Transverse colon (tissue), 4 donors: ENCODE measurements around the gene MOCS1. TPM values are rescaled to one million over a fixed set of nuclear protein-coding genes. Genes with fewer than 3 reads are reported as not detected.
A peak's percentile ranks its signal among the peaks of the same experiment; 100 is the strongest.
"Not testable (repeated sequence)": the region's sequence is repeated elsewhere in the genome, so short reads cannot be mapped to it uniquely, and the experiment has no call there.

ENCODE experiments used
- DNase-seq: peaks from one replicate; pipeline ENCODE4 v3.0.0-alpha.2; 2019
- H3K27ac ChIP-seq, 4 donors: fragments of 200-600 bp; sonication (generic); 2 replicates each; pipeline ENCODE4 v1.5.1; 2016 to 2018; ENCODE audit warnings: inconsistent platforms in 4 of 4
- H3K27me3 ChIP-seq: fragments of 200-600 bp; sonication (generic); 2 replicates; pipeline ENCODE4 v1.5.1; 2017; ENCODE audit warnings: inconsistent platforms
- H3K36me3 ChIP-seq, 4 donors: fragments of 200-600 bp; sonication (generic); 2 replicates each; pipeline ENCODE4 v1.5.1; 2017 to 2019; ENCODE audit warnings: inconsistent platforms in 4 of 4
- H3K4me1 ChIP-seq, 4 donors: fragments of 200-600 bp; sonication (generic); 2 replicates each; pipeline ENCODE4 v1.5.1; 2017 to 2020; ENCODE audit warnings: inconsistent platforms in 4 of 4
- H3K4me3 ChIP-seq, 4 donors: fragments of 200-600 bp; sonication (generic); 1 replicate in 1 of 4; 2 replicates in 3 of 4; pipeline versions ENCODE4 v1.5.1 to v1.6.1; 2017 to 2019; ENCODE audit warnings: inconsistent platforms in 4 of 4
- H3K9me3 ChIP-seq, 2 donors: fragments of 200-600 bp; sonication (generic); 2 replicates each; pipeline ENCODE4 v1.5.1; 2017 to 2019; ENCODE audit warnings: inconsistent platforms in 2 of 2
- CTCF ChIP-seq, 5 experiments: fragments of 200-600 bp in 3 of 5; fragments of 450-650 bp in 2 of 5; sonication (generic) in 3 of 5; IDR thresholded peaks; 1 replicate in 2 of 5; 2 replicates in 3 of 5; pipeline ENCODE4 v1.5.1; 2016 to 2017; ENCODE audit warnings: antibody characterized with exemption in 5 of 5, inconsistent platforms in 3 of 5, mild to moderate bottlenecking in 2 of 5, moderate library complexity in 1 of 5
- EP300 ChIP-seq: sonication (generic); formaldehyde crosslinking; IDR thresholded peaks from one replicate; pipeline ENCODE4 v1.6.1; 2017; ENCODE audit warnings: antibody characterized with exemption, low read depth
- POLR2A ChIP-seq: fragments of 450-650 bp; IDR thresholded peaks from one replicate; pipeline ENCODE4 v1.6.1; 2016; ENCODE audit warnings: antibody characterized with exemption, mild to moderate bottlenecking, moderate library complexity
- POLR2AphosphoS5 ChIP-seq, 3 donors: sonication (generic); formaldehyde crosslinking; IDR thresholded peaks; one replicate each; pipeline ENCODE4 v1.6.1; 2016; ENCODE audit warnings: antibody characterized with exemption in 3 of 3
- WGBS, 2 donors: methylation state at CpG; one replicate each; pipeline ENCODE4 v1.1.5; 2018; ENCODE audit warnings: low coverage in 1 of 2; 5-methylcytosine and 5-hydroxymethylcytosine counted together
- in situ Hi-C, 4 donors: fragments of 200-750 bp; cut with MboI; loops; one replicate each; pipeline versions ENCODE4 v1.15.0 to v1.15.1; 2017; ENCODE audit warnings: low sequenced_read_pairs in 3 of 4, low pct_ligation_motif_present in 1 of 4, low pct_unique_long_range_greater_than_20kb in 1 of 4
- intact Hi-C: fragments of 100-400 bp; cut with DNase I; formaldehyde crosslinking; loops from one replicate; pipeline ENCODE4 v1.15.1; 2023; ENCODE audit warnings: low total_unique reads
- total RNA-seq, 4 donors: library from RNA; depleted of rRNA; stranded (reverse); fragments of >200 nt; gene quantifications; one replicate each; pipeline ENCODE4 v1.1.0, GENCODE V29; 2016

MOCS1 gene
- total RNA-seq, 4 donors from 2014 or later = 20.6 to 58.3 (median 42.3) TPM

- Histone ChIP-seq H3K4me3 (no peak overlapping the region), H3K27ac (peak overlapping the region in 2 of 4 donors; percentile 27 to 52), H3K36me3 (no peaks in the 10 kb centered on the region), H3K4me1 (peaks cover 0 to 38% (median 4%) of the 10 kb centered on the region in 4 donors), H3K27me3 (no peaks in the 10 kb centered on the region), H3K9me3 (no peaks in the 10 kb centered on the region)
- intact Hi-C loops (loop anchor here (5.0 kb wide), 1 partner anchor 326 kb away; no protein-coding TSS in a partner anchor), in situ Hi-C loops (loop anchor here in 3 of 4 donors (10.0 to 25.0 kb wide), 2 partner anchors 334 to 1056 kb away; partner anchors contain the start of genes TSPO2 (in 1 of the 3) and UNC5CL (in 1 of the 3))
- peak; percentile 20 for DNase-seq
- TF ChIP-seq CTCF (IDR thresholded peaks at IDR 0.05) (peak; percentile 47 to 78 (median 48)), POLR2AphosphoS5 (IDR thresholded peaks at IDR 0.05) (no peak)
- WGBS, 2 donors = 45 to 62% methylated on average over 3 of the region's 3 CpGs
Measured at GRCh38 chr6:39980839-39981580, 46.7 kb upstream of the MOCS1 start.

GRCh38 chr6:39979461-39980328, 45.4 kb upstream of the MOCS1 start:
- 53 to 70% methylated on average over 2 to 3 of the region's 3 CpGs for WGBS, 2 donors
- intact Hi-C loops = loop anchor here (5.0 kb wide), 1 partner anchor 328 kb away; no protein-coding TSS in a partner anchor
- H3K4me3 ChIP-seq = no peak overlapping the region

GRCh38 chr6:39978240-39978639, 44.0 kb upstream of the MOCS1 start:
- Histone ChIP-seq H3K27ac (peak overlapping the region in 2 of 4 donors; percentile 9 to 49), H3K36me3 (no peaks in the 10 kb centered on the region), H3K27me3 (no peaks in the 10 kb centered on the region), H3K4me3 (no peak overlapping the region), H3K9me3 (no peaks in the 10 kb centered on the region), H3K4me1 (peaks cover 0 to 34% (median 4%) of the 10 kb centered on the region in 4 donors)
- TF ChIP-seq EP300 (no peak), POLR2AphosphoS5 (IDR thresholded peaks at IDR 0.05) (no peak), CTCF (IDR thresholded peaks at IDR 0.05) (no peak), POLR2A (no peak)
- intact Hi-C loops (no loop called here), in situ Hi-C loops (loop anchor here in 2 of 4 donors (5.0 to 25.0 kb wide), 2 partner anchors 334 to 1059 kb away; partner anchors contain the start of genes TSPO2 (in 1 of the 2) and UNC5CL (in 1 of the 2))
- 48 to 67% methylated on average over 1 of the region's 1 CpG for WGBS, 2 donors
- peak; percentile 25 for DNase-seq

More at GRCh38 chr6:39979461-39980328, 45.4 kb upstream of the MOCS1 start:
- TF ChIP-seq POLR2A (no peak), EP300 (no peak)
- in situ Hi-C loops = loop anchor here (5.0 to 25.0 kb wide), 3 partner anchors 333 to 1058 kb away; partner anchors contain the start of genes TSPO2 (in 1 of the 4) and UNC5CL (in 1 of the 4)
- Histone ChIP-seq H3K4me1 (peaks cover 0 to 38% (median 4%) of the 10 kb centered on the region in 4 donors), H3K9me3 (no peaks in the 10 kb centered on the region), H3K27me3 (no peaks in the 10 kb centered on the region), H3K27ac (peak overlapping the region; percentile 1 to 52 (median 29)), H3K36me3 (no peaks in the 10 kb centered on the region)
- DNase-seq = no peak

GRCh38 chr6:39973661-39974060, 39.4 kb upstream of the MOCS1 start:
- Histone ChIP-seq H3K4me3 (no peak overlapping the region), H3K27ac (no peak overlapping the region), H3K27me3 (no peaks in the 10 kb centered on the region), H3K36me3 (no peaks in the 10 kb centered on the region), H3K4me1 (peaks cover 0 to 9% (median 2%) of the 10 kb centered on the region in 4 donors), H3K9me3 (no peaks in the 10 kb centered on the region)
- in situ Hi-C loops = no loop called here
- no peak for DNase-seq
- WGBS, 2 donors = 60 to 67% methylated on average over 1 to 3 of the region's 3 CpGs
- intact Hi-C loops = no loop called here
- TF ChIP-seq CTCF (IDR thresholded peaks at IDR 0.05) = no peak
- TF ChIP-seq POLR2AphosphoS5 (IDR thresholded peaks at IDR 0.05) = no peak
- TF ChIP-seq POLR2A = no peak
- no peak for TF ChIP-seq EP300

GRCh38 chr6:39972717-39973116, 38.5 kb upstream of the MOCS1 start:
- H3K27me3 ChIP-seq, DNase-seq, H3K4me1 ChIP-seq, H3K9me3 ChIP-seq, H3K4me3 ChIP-seq, intact Hi-C loops, H3K36me3 ChIP-seq, in situ Hi-C loops, H3K27ac ChIP-seq: not testable (repeated sequence)
- 67 to 83% methylated on average over 1 of the region's 1 CpG for WGBS, 2 donors

GRCh38 chr6:39971131-39971530, 36.9 kb upstream of the MOCS1 start:
- intact Hi-C loops, H3K27me3 ChIP-seq, in situ Hi-C loops, H3K4me3 ChIP-seq, H3K4me1 ChIP-seq, H3K9me3 ChIP-seq, H3K27ac ChIP-seq, H3K36me3 ChIP-seq, DNase-seq: not testable (repeated sequence)
- WGBS, 2 donors = 85 to 91% methylated on average over 5 of the region's 5 CpGs
